Epithelial cell of proximal tubule (primary cell): Measurements from ENCODE around the gene ASNS. TPM values are rescaled to one million over a fixed set of nuclear protein-coding genes. Genes with fewer than 3 reads are reported as not detected.
"Not testable (repeated sequence)": the region's sequence is repeated elsewhere in the genome, so short reads cannot be mapped to it uniquely, and the experiment has no call there.

ENCODE experiments used
- DNase-seq: peaks from one replicate; pipeline ENCODE4 v3.0.0-alpha.2; 2011; ENCODE audit warnings: low read depth
- H3K4me3 ChIP-seq: 2 replicates; pipeline ENCODE4 v1.5.1; 2011; ENCODE audit warnings: low read depth, mild to moderate bottlenecking, low read length
- total RNA-seq: library from RNA; depleted of rRNA; stranded (reverse); fragments of >200 nt; gene quantifications from 2 replicates; pipeline ENCODE4 v1.2.3, GENCODE V29; 2015
- TF ChIP-seq, protein P1 (sequence below): conservative IDR thresholded peaks from 2 replicates; pipeline ENCODE4 v1.5.1; 2012; ENCODE audit warnings: low read depth, mild to moderate bottlenecking, low read length

ASNS gene
- total RNA-seq, 1 donor from 2014 or later, result 54.0 TPM

- TF ChIP-seq, protein P1, sequence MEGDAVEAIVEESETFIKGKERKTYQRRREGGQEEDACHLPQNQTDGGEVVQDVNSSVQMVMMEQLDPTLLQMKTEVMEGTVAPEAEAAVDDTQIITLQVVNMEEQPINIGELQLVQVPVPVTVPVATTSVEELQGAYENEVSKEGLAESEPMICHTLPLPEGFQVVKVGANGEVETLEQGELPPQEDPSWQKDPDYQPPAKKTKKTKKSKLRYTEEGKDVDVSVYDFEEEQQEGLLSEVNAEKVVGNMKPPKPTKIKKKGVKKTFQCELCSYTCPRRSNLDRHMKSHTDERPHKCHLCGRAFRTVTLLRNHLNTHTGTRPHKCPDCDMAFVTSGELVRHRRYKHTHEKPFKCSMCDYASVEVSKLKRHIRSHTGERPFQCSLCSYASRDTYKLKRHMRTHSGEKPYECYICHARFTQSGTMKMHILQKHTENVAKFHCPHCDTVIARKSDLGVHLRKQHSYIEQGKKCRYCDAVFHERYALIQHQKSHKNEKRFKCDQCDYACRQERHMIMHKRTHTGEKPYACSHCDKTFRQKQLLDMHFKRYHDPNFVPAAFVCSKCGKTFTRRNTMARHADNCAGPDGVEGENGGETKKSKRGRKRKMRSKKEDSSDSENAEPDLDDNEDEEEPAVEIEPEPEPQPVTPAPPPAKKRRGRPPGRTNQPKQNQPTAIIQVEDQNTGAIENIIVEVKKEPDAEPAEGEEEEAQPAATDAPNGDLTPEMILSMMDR, result no peak
- no peak for DNase-seq
Measured at GRCh38 chr7:97868788-97869187, 3.4 kb downstream of the ASNS start.

GRCh38 chr7:97868314-97868713 lies 3.9 kb downstream of the ASNS start:
- no peak overlapping the region for H3K4me3 ChIP-seq
- TF ChIP-seq, protein P1, result no peak
- DNase-seq, result no peak

More at GRCh38 chr7:97868788-97869187, 3.4 kb downstream of the ASNS start:
- no peak overlapping the region for H3K4me3 ChIP-seq

DNA sequence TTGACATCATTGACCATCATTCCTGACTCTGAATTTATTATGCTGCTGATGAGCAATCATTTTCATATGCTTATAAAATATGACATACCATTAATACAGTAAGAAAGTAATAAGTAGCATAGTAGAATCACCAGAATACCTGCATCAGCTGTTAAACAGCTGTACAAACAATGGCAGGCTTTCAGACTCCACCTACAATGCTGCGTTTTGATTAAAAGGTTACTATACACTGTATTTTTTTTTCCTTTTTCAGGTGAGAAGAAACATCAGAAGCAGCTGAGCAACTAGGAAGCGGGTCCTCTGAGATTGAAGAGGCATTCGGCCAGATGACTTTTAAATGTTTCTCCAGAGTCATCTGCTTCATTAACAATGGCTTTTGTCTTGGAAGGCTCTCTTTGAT lies 7.1 kb downstream of the ASNS start:
- H3K4me3 ChIP-seq, result no peak overlapping the region
- TF ChIP-seq, protein P1, result no peak
- no peak for DNase-seq

DNA sequence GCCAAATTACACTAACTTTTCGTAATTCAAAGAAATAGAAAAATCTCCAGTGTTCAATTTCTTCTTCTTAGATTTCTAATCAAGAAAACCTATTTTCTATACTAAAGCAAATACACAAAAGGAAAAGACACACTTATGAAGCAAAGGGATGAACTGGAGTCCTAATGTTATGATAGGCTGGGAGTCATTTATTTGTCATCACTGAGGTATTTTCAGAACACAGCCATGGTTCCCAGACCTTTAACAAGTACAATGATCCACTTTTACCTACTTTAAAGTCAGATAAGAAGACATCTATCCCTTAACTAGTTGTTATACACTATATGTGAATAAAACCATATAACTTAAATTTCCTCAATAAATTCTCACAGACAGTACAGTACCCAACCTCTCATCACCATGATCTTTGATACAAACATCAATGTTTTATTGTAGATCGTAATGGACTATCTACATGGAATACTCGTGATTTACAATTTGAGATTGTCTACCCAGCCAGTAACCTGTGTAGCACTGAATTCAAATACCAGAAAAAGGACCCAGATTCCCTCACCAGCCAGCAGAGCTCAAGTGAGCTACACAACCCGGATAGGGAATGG lies 12.5 kb downstream of the ASNS start:
- TF ChIP-seq, protein P1, result no peak
- no peak for DNase-seq
- H3K4me3 ChIP-seq, result no peak overlapping the region

DNA sequence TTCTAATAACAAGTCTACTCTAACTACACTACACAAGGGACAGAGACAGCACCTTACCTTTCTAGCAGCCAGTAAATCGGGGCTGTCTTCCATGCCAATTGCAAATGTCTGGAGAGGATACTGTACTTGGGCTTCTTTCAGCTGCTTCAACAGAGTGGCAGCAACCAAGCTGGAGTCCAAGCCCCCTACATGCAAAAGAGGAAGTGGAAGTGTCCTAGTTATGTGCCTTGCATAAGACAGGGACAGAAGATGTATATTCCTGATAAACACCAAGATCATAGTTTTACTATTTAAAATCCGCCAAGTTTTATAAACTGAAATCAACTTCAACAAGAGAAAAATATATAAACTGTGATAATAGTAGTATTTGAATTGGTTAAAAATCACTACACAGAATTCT lies 14.0 kb downstream of the ASNS start:
- TF ChIP-seq, protein P1, result no peak
- DNase-seq, result no peak
- H3K4me3 ChIP-seq, result no peak overlapping the region

DNA sequence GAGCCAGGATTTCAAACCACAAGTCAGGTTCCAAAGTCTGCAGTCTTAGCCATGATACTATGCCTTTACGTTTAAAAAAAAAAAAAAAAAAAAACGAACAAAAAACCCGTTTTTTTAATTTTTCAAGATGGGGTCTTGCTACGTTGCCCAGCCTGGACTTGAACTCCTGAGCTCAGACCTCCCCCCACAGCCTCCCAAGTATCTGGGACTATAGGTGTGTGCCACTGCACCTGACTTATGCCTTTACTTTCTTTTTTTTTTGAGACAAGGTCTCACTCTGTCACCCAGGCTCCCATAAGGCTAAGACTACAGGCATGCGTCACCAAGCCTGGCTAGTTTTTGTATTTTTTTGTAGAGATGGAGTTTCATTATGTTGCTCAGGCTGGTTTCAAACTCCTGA lies 14.7 kb downstream of the ASNS start:
- no peak for DNase-seq
- no peak overlapping the region for H3K4me3 ChIP-seq
- TF ChIP-seq, protein P1, result no peak

GRCh38 chr7:97851683-97852082 lies 20.5 kb downstream of the ASNS start:
- no peak for DNase-seq
- TF ChIP-seq, protein P1, result no peak
- no peak overlapping the region for H3K4me3 ChIP-seq

DNA sequence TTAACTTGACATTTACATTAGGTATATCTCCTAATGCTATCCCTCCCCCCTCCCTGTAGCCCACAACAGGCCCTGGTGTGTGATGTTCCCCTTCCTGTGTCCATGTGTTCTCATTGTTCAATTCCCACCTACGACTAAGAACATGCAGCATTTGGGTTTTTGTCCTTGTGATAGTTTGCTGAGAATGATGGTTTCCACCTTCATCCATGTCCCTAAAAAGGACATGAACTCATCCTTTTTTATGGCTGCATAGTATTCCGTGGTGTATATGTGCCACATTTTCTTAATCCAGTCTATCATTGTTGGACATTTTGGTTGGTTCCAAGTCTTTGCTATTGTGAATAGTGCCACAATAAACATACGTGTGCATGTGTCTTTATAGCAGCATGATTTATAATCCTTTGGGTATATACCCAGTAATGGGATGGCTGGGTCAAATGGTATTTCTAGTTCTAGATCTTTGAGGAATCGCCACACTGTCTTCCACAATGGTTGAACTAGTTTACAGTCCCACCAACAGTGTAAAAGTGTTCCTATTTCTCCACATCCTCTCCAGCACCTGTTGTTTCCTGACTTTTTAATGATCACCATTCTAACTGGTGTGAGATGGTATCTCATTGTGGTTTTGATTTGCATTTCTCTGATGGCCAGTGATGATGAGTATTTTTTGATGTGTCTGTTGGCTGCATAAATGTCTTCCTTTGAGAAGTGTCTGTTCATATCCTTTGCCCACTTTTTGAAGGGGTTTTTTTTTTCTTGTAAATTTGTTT lies 21.8 kb downstream of the ASNS start:
- H3K4me3 ChIP-seq, DNase-seq: not testable (repeated sequence)
